GM20000 (cell line): ENCODE measurements around the gene CCR5.

Source experiments
- DNase-seq: peaks from one replicate; pipeline ENCODE4 v3.0.0; 2012; ENCODE audit warnings: low spot score
- CTCF ChIP-seq: IDR thresholded peaks from 2 replicates; pipeline ENCODE4 v1.5.1; 2012; ENCODE audit warnings: mild to moderate bottlenecking, control low read depth; ENCODE audit errors: extremely low read depth, missing control alignments

The CCR5 gene

GRCh38 chr3:46410669-46411068, 39.9 kb downstream of the CCR5 start:
- no peak for TF ChIP-seq CTCF
- DNase-seq, result no peak

GRCh38 chr3:46411271-46411670, 40.5 kb downstream of the CCR5 start:
- no peak for TF ChIP-seq CTCF
- DNase-seq, result no peak

- no peak for DNase-seq
- no peak for TF ChIP-seq CTCF
These were observed 42.1 kb downstream of the CCR5 start for GRCh38 chr3:46412786-46413298.

GRCh38 chr3:46413951-46414350, 43.2 kb downstream of the CCR5 start:
- no peak for DNase-seq
- TF ChIP-seq CTCF, result no peak

- TF ChIP-seq CTCF, result no peak
- DNase-seq, result no peak
These were observed 44.0 kb downstream of the CCR5 start for GRCh38 chr3:46414739-46415138.

- TF ChIP-seq CTCF, result no peak
- DNase-seq, result no peak
These were observed 45.5 kb downstream of the CCR5 start for GRCh38 chr3:46416125-46416810.

GRCh38 chr3:46416811-46417510, 46.2 kb downstream of the CCR5 start:
- DNase-seq, result no peak
- no peak for TF ChIP-seq CTCF
